Upper lobe of right lung (tissue), 1 donor: ENCODE data around the gene PRAME. TPM values are rescaled to one million over a fixed set of nuclear protein-coding genes. Genes with fewer than 3 reads are reported as not detected.

Experiments used
- ATAC-seq: fragments of 200-7000 bp; cut with Tn5 transposase; one replicate; pipeline ENCODE4 v1.9.1; 2020; ENCODE audit warnings: mild to moderate bottlenecking, moderate library complexity
- DNase-seq: peaks from one replicate; pipeline ENCODE4 v3.0.0-alpha.2; 2020
- H3K27ac ChIP-seq: fragments of 200-600 bp; one replicate; pipeline ENCODE4 v1.8.0; 2022
- H3K27me3 ChIP-seq: fragments of 200-600 bp; one replicate; pipeline ENCODE4 v1.8.0; 2022; ENCODE audit warnings: mild to moderate bottlenecking
- H3K36me3 ChIP-seq: fragments of 200-600 bp; one replicate; pipeline ENCODE4 v1.8.0; 2022
- H3K4me1 ChIP-seq: fragments of 200-600 bp; one replicate; pipeline ENCODE4 v1.8.0; 2022
- H3K4me3 ChIP-seq: fragments of 200-600 bp; one replicate; pipeline ENCODE4 v1.8.0; 2022; ENCODE audit warnings: mild to moderate bottlenecking
- H3K9me3 ChIP-seq: fragments of 200-600 bp; one replicate; pipeline ENCODE4 v1.8.0; 2022
- intact Hi-C: fragments of 100-400 bp; cut with DNase I; formaldehyde crosslinking; loops from one replicate; pipeline ENCODE4 v1.11.0; 2022
- total RNA-seq: library from RNA; stranded (reverse); fragmentation: NEBNext Ultra II Directional; extraction: Animal tissue kit (Norgen Biotek cat#: 25700); gene quantifications from one replicate; pipeline ENCODE4 v1.2.1, GENCODE V29; 2021
- TF ChIP-seq, protein P1 (sequence below): fragments of 200-600 bp; IDR thresholded peaks from one replicate; pipeline ENCODE4 v1.8.0; 2022; ENCODE audit warnings: antibody characterized with exemption
- donor health status: DM: no; HTN: yes; CAD: no; lungs with severe emphysema.

Gene PRAME
- total RNA-seq, 1 donor from 2014 or later = not detected

DNA sequence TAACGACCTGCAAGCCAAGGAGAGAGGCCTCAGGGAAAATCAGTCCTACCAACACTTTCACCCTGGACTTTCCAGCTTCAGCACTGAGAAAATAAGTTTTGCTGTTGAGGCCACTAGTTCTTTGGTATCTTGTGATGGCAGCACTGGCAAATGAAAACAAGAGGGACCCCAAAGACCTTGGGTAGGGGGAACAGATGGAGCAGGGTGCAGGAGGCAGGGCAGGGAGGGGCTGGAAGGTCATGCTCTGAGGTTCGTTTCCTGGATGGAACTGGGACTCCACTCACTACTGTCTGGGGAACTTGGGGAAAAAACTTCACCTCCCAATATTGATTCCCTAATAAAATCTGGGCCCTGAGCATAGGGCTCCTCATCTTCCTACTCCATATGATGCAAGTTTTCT lies 34.2 kb upstream of the PRAME start:
- no peaks in the 10 kb centered on the region for H3K9me3 ChIP-seq
- intact Hi-C loops = no loop called here
- H3K36me3 ChIP-seq = no peaks in the 10 kb centered on the region
- no peak for ATAC-seq
- TF ChIP-seq, protein P1, sequence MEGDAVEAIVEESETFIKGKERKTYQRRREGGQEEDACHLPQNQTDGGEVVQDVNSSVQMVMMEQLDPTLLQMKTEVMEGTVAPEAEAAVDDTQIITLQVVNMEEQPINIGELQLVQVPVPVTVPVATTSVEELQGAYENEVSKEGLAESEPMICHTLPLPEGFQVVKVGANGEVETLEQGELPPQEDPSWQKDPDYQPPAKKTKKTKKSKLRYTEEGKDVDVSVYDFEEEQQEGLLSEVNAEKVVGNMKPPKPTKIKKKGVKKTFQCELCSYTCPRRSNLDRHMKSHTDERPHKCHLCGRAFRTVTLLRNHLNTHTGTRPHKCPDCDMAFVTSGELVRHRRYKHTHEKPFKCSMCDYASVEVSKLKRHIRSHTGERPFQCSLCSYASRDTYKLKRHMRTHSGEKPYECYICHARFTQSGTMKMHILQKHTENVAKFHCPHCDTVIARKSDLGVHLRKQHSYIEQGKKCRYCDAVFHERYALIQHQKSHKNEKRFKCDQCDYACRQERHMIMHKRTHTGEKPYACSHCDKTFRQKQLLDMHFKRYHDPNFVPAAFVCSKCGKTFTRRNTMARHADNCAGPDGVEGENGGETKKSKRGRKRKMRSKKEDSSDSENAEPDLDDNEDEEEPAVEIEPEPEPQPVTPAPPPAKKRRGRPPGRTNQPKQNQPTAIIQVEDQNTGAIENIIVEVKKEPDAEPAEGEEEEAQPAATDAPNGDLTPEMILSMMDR = no peak
- peaks cover 9% of the 10 kb centered on the region for H3K27me3 ChIP-seq
- H3K4me3 ChIP-seq = no peak overlapping the region
- no peak overlapping the region for H3K27ac ChIP-seq
- H3K4me1 ChIP-seq = no peaks in the 10 kb centered on the region
- no peak for DNase-seq

DNA sequence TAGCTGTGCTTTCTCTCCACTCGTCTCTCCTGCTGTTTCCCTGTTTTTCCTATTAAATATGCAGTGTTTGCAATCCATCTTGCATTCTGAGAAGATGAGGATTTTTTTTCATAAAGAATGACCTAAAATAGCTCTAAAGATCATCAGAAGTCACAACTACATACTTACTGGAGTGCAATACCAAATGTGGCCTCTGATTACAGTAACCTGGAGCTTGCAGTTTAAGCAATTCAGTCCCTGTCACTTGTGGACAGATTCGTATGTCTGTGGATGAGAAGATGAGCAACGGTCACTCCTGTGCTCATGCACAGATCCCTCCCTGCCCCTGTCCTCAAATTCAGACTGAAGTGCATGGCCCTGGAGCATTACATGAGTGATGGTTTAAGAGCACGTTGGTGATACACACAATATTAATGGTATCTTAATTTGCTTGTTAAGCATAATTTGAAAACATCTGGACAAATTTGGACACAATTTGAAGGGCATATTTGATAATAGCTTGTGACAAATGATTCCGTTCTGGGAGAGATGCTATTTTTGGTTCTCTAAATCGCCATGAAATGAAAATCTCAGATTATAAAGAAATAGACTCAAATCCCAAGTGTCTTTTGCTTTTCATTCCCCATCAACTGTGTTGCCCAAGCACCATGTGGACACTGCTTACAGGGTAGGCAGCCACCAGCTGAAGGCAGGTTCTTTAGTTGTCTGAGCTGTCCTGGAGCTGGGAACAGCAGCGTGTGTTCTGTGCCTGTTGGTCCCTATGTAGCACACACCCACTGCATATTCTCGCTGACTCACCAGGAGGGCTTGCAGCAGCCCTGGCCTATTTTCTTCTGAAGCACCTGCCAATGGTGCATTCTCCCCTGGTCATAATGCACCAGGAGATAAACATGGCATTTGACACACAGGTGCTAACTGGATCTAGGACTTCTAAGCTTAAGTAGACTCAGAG lies 32.6 kb upstream of the PRAME start:
- intact Hi-C loops = no loop called here
- no peaks in the 10 kb centered on the region for H3K36me3 ChIP-seq
- H3K4me3 ChIP-seq = no peak overlapping the region
- no peak for DNase-seq
- no peak overlapping the region for H3K27ac ChIP-seq
- H3K9me3 ChIP-seq = no peaks in the 10 kb centered on the region
- TF ChIP-seq, protein P1 = no peak
- peaks cover 19% of the 10 kb centered on the region for H3K27me3 ChIP-seq
- H3K4me1 ChIP-seq = no peaks in the 10 kb centered on the region
- ATAC-seq = no peak

DNA sequence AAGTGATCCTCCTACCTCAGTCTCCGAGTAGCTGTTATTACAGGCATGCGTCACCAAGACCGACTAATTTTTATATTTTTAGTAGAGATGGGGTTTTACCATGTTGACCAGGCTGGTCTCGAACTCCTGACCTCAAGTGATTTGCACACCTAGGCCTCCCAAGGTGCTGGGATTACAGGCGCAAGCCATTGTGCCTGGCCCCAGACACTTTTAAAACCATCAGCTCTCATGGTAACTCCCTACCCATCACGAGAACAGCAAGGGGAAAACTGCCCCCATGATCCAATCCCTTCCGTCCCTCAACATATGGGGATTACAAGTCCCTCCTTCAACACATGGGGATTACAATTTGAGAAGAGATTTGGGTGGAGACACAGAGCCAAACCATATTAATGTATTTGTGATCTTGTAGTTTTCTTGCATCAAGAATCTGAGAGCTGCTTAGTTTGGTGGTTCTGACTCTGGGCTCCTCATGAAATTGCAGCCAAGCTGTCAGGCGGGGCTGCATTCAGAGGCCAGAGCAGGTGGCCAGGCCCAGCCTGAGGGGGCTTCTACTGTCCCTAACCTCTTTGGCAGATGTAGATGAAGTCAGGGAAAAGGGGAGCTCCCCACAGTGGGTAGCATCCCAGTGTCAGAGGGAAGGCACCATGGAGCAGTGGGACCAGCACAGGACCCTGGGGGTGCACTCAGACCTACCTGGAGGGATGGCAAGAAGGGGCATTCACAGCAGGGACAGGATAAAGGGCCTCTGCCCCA lies 31.2 kb upstream of the PRAME start:
- ATAC-seq (no peak), DNase-seq (no peak)
- Histone ChIP-seq H3K36me3 (no peaks in the 10 kb centered on the region), H3K4me3 (no peak overlapping the region), H3K27ac (no peak overlapping the region), H3K4me1 (no peaks in the 10 kb centered on the region), H3K27me3 (peaks cover 26% of the 10 kb centered on the region), H3K9me3 (no peaks in the 10 kb centered on the region)
- intact Hi-C loops = no loop called here
- TF ChIP-seq, protein P1 = no peak

DNA sequence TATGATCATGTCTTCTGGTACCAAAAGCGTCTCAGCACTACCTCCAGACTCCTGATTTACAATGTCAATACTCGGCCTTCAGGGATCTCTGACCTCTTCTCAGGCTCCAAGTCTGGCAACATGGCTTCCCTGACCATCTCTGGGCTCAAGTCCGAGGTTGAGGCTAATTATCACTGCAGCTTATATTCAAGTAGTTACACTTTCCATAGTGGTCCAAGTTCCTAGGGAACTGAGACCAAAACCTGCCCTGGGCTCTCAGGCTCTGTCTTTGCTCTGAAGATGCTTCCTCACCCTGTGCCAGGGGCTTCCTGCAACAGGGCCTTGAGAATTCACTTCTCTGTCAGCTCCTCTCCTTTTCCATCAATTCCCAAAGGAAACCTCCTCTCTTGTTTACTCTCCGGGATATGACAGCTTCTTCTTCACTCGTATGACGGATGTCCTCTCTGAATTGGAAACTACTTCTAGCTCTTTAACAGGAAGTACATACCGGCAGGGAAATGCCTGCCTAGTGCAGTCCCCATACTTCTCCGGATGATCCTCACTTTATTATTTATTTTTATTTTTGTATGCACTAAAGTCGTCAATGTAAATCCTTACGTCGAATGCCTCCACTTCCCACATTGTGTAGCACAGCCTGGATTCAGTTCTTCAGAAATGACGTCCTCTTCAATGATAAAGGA lies 29.6 kb upstream of the PRAME start:
- no peak for DNase-seq
- Histone ChIP-seq H3K9me3 (no peaks in the 10 kb centered on the region), H3K27ac (no peak overlapping the region), H3K27me3 (peaks cover 26% of the 10 kb centered on the region), H3K4me1 (no peaks in the 10 kb centered on the region), H3K4me3 (no peak overlapping the region), H3K36me3 (no peaks in the 10 kb centered on the region)
- no peak for ATAC-seq
- intact Hi-C loops = no loop called here
- TF ChIP-seq, protein P1 = no peak

DNA sequence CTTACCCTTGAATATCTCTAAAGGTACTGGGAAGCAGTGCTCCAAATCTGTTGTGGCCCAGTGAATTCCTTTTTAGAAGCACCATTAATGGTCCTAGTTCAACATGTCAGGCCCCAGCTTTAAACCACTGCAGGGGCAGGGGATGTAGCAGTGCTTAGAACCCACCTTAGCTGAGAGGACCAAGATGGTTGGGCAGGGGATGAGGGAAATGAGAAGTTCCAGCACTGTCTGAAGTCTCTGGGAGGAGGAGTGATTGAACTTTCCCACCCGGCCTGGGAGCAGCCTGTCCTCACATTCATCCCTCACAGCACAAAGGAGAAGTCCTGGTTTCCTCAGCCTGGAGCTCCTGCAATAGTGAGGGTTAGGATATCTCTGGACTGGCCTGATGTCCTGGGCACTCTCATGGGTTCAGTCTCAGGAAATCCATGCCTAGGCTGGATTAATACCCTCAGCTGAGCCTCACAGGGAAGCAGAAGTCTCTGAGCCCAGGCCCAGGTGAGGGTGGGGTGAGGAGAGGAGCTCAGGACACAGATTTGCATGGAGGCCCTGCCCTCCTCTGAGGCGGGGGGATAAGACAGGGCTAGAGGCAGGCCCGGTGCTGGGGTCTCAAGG lies 28.6 kb upstream of the PRAME start:
- Histone ChIP-seq H3K4me1 (no peaks in the 10 kb centered on the region), H3K27ac (no peak overlapping the region), H3K36me3 (no peaks in the 10 kb centered on the region), H3K27me3 (peaks cover 26% of the 10 kb centered on the region), H3K4me3 (no peak overlapping the region), H3K9me3 (no peaks in the 10 kb centered on the region)
- TF ChIP-seq, protein P1 = no peak
- ATAC-seq (no peak), DNase-seq (no peak)
- intact Hi-C loops = no loop called here
